Trophoblast cell (in vitro differentiated cells and primary cell): ENCODE results near the gene DIO1.

Source experiments
- DNase-seq, 2 donors: peaks; one replicate each; pipeline ENCODE4 v3.0.0-alpha.2; 2016
- H2AFZ ChIP-seq: 2 replicates; pipeline ENCODE4 v1.6.1; 2013; ENCODE audit warnings: low read length, moderate library complexity, mild to moderate bottlenecking; ENCODE audit not compliant: insufficient read depth, poor library complexity
- H2AK5ac ChIP-seq: 2 replicates; pipeline ENCODE4 v1.6.1; 2013; ENCODE audit warnings: mild to moderate bottlenecking, low read length
- H2BK120ac ChIP-seq: 2 replicates; pipeline ENCODE4 v1.6.1; 2013; ENCODE audit warnings: low read length, mild to moderate bottlenecking, moderate library complexity; ENCODE audit not compliant: insufficient read depth, poor library complexity
- H2BK12ac ChIP-seq: 2 replicates; pipeline ENCODE4 v1.6.1; 2013; ENCODE audit warnings: mild to moderate bottlenecking, low read length, moderate library complexity
- H2BK5ac ChIP-seq: 2 replicates; pipeline ENCODE4 v1.6.1; 2013; ENCODE audit warnings: low read length, low read depth, moderate library complexity, mild to moderate bottlenecking; ENCODE audit not compliant: poor library complexity
- H3K14ac ChIP-seq: 2 replicates; pipeline ENCODE4 v1.6.1; 2013; ENCODE audit warnings: mild to moderate bottlenecking, low read length
- H3K18ac ChIP-seq: 2 replicates; pipeline ENCODE4 v1.6.1; 2013; ENCODE audit warnings: mild to moderate bottlenecking, low read length
- H3K23ac ChIP-seq: 2 replicates; pipeline ENCODE4 v1.6.1; 2013; ENCODE audit warnings: low read length
- H3K27ac ChIP-seq: 2 replicates; pipeline ENCODE4 v1.5.1; 2013; ENCODE audit warnings: low read depth, mild to moderate bottlenecking, inconsistent platforms, low read length, moderate library complexity
- H3K27me3 ChIP-seq: 2 replicates; pipeline ENCODE4 v1.6.1; 2013; ENCODE audit warnings: inconsistent platforms, mild to moderate bottlenecking, low read length, moderate library complexity; ENCODE audit not compliant: insufficient read depth
- H3K36me3 ChIP-seq, 2 experiments: 1 replicate in 1 of 2; 2 replicates in 1 of 2; pipeline ENCODE4 v1.6.1; 2013; ENCODE audit warnings: low read length in 2 of 2, mild to moderate bottlenecking in 2 of 2, moderate library complexity in 1 of 2; ENCODE audit not compliant: insufficient read depth in 2 of 2, control insufficient read depth in 1 of 2
- H3K4ac ChIP-seq: 2 replicates; pipeline ENCODE4 v1.6.1; 2013; ENCODE audit warnings: low read depth, mild to moderate bottlenecking, low read length, moderate library complexity
- H3K4me1 ChIP-seq, 2 experiments: 1 replicate in 1 of 2; 2 replicates in 1 of 2; pipeline ENCODE4 v1.6.1; 2013; ENCODE audit warnings: low read length in 2 of 2, mild to moderate bottlenecking in 2 of 2, moderate library complexity in 1 of 2; ENCODE audit not compliant: insufficient read depth in 2 of 2, control insufficient read depth in 1 of 2
- H3K4me2 ChIP-seq: 2 replicates; pipeline ENCODE4 v1.6.1; 2013; ENCODE audit warnings: inconsistent platforms, mild to moderate bottlenecking, low read length, moderate library complexity
- H3K4me3 ChIP-seq: 2 replicates; pipeline ENCODE4 v1.5.1; 2013; ENCODE audit warnings: mild to moderate bottlenecking, low read depth, low read length, inconsistent platforms
- H3K79me1 ChIP-seq: one replicate; pipeline ENCODE4 v1.6.1; 2013; ENCODE audit warnings: low read length
- H3K79me2 ChIP-seq: 2 replicates; pipeline ENCODE4 v1.6.1; 2013; ENCODE audit warnings: low read length, mild to moderate bottlenecking; ENCODE audit not compliant: control insufficient read depth, insufficient read depth, poor library complexity
- H3K9ac ChIP-seq: 2 replicates; pipeline ENCODE4 v1.6.1; 2013; ENCODE audit warnings: mild to moderate bottlenecking, low read length
- H3K9me3 ChIP-seq: 2 replicates; pipeline ENCODE4 v1.6.1; 2013; ENCODE audit warnings: low read depth, mild to moderate bottlenecking, control low read depth, inconsistent platforms, low read length; ENCODE audit not compliant: insufficient read depth
- H4K12ac ChIP-seq: 2 replicates; pipeline ENCODE4 v1.6.1; 2013; ENCODE audit warnings: low read depth, mild to moderate bottlenecking, low read length, moderate library complexity
- H4K8ac ChIP-seq: 2 replicates; pipeline ENCODE4 v1.6.1; 2013; ENCODE audit warnings: low read depth, mild to moderate bottlenecking, low read length, moderate library complexity
- H4K91ac ChIP-seq: one replicate; pipeline ENCODE4 v1.6.1; 2013; ENCODE audit warnings: low read depth, mild to moderate bottlenecking, low read length, moderate library complexity
- WGBS: extraction: QIAGEN DNeasy Blood & Tissue Kit; methylation state at CpG from one replicate; pipeline ENCODE4 v1.1.7; 2013; ENCODE audit warnings: missing lambda C conversion rate; ENCODE audit not compliant: insufficient read length, insufficient coverage; ENCODE audit errors: extremely low coverage; 5-methylcytosine and 5-hydroxymethylcytosine counted together

The DIO1 gene

GRCh38 chr1:53890522-53890941 is 3.5 kb upstream of the DIO1 start:
- Histone ChIP-seq H4K12ac (no peak overlapping the region), H3K27me3 (no peaks in the 10 kb centered on the region), H2BK12ac (no peak overlapping the region), H4K8ac (no peak overlapping the region), H3K36me3 (peaks cover 4 to 5% of the 10 kb centered on the region in 2 experiments), H3K4me1 (peaks cover 0 to 5% of the 10 kb centered on the region in 2 experiments), H2AK5ac (no peak overlapping the region), H2BK120ac (no peak overlapping the region), H3K14ac (no peak overlapping the region), H3K23ac (no peak overlapping the region), H2AFZ (no peak overlapping the region), H3K4me3 (no peak overlapping the region), H3K4me2 (no peak overlapping the region), H3K27ac (no peak overlapping the region), H3K18ac (no peak overlapping the region), H3K9me3 (no peaks in the 10 kb centered on the region), H3K4ac (no peak overlapping the region), H3K9ac (no peak overlapping the region), H3K79me2 (peaks cover 3% of the 10 kb centered on the region), H4K91ac (no peak overlapping the region), H2BK5ac (no peak overlapping the region), H3K79me1 (peaks cover 3% of the 10 kb centered on the region)
- DNase-seq: peak; percentile 96 to 100
- WGBS: no CpG with 5 or more reads among the region's 7 CpGs

- Histone ChIP-seq H2AK5ac (no peak overlapping the region), H2AFZ (no peak overlapping the region), H3K23ac (no peak overlapping the region), H4K8ac (no peak overlapping the region), H3K4me1 (peaks cover 0 to 8% of the 10 kb centered on the region in 2 experiments), H3K27me3 (no peaks in the 10 kb centered on the region), H3K4me2 (no peak overlapping the region), H3K4me3 (no peak overlapping the region), H3K79me1 (peaks cover 3% of the 10 kb centered on the region), H3K36me3 (peaks cover 4% of the 10 kb centered on the region in 2 experiments), H3K18ac (no peak overlapping the region), H3K14ac (no peak overlapping the region), H3K9ac (no peak overlapping the region), H3K79me2 (peaks cover 3% of the 10 kb centered on the region), H3K27ac (no peak overlapping the region), H3K9me3 (no peaks in the 10 kb centered on the region), H2BK5ac (no peak overlapping the region), H2BK12ac (no peak overlapping the region), H2BK120ac (no peak overlapping the region), H4K12ac (no peak overlapping the region), H3K4ac (no peak overlapping the region), H4K91ac (no peak overlapping the region)
- WGBS: no CpG with 5 or more reads among the region's 2 CpGs
- no peak for DNase-seq
These were observed 3.0 kb upstream of the DIO1 start for GRCh38 chr1:53891018-53891417.

- no peak overlapping the region for H4K91ac ChIP-seq
- peaks cover 3% of the 10 kb centered on the region for H3K79me1 ChIP-seq
- no CpG with 5 or more reads among the region's 2 CpGs for WGBS
- H3K4me3 ChIP-seq: no peak overlapping the region
- DNase-seq: no peak
- H2BK12ac ChIP-seq: no peak overlapping the region
- H3K36me3 ChIP-seq: peaks cover 2 to 3% of the 10 kb centered on the region in 2 experiments
- no peak overlapping the region for H3K14ac ChIP-seq
- H3K79me2 ChIP-seq: peaks cover 3% of the 10 kb centered on the region
- no peaks in the 10 kb centered on the region for H3K27me3 ChIP-seq
- no peak overlapping the region for H2BK120ac ChIP-seq
- H3K9ac ChIP-seq: no peak overlapping the region
- no peak overlapping the region for H2AK5ac ChIP-seq
- no peak overlapping the region for H3K4me2 ChIP-seq
- H3K9me3 ChIP-seq: no peaks in the 10 kb centered on the region
- H2BK5ac ChIP-seq: no peak overlapping the region
- H3K23ac ChIP-seq: no peak overlapping the region
- H4K8ac ChIP-seq: no peak overlapping the region
- H3K27ac ChIP-seq: no peak overlapping the region
- H2AFZ ChIP-seq: no peak overlapping the region
- H3K4me1 ChIP-seq: peaks cover 0 to 8% of the 10 kb centered on the region in 2 experiments
- H4K12ac ChIP-seq: no peak overlapping the region
- H3K4ac ChIP-seq: no peak overlapping the region
- H3K18ac ChIP-seq: no peak overlapping the region
These were observed 2.3 kb upstream of the DIO1 start for GRCh38 chr1:53891678-53892077.

GRCh38 chr1:53892911-53893310 is 1.1 kb upstream of the DIO1 start:
- no peak overlapping the region for H2AFZ ChIP-seq
- no peak overlapping the region for H3K4ac ChIP-seq
- no CpG with 5 or more reads among the region's 5 CpGs for WGBS
- no peak overlapping the region for H2BK120ac ChIP-seq
- no peaks in the 10 kb centered on the region for H3K36me3 ChIP-seq
- H4K8ac ChIP-seq: no peak overlapping the region
- no peaks in the 10 kb centered on the region for H3K27me3 ChIP-seq
- H3K4me3 ChIP-seq: no peak overlapping the region
- H3K18ac ChIP-seq: no peak overlapping the region
- no peaks in the 10 kb centered on the region for H3K9me3 ChIP-seq
- H3K23ac ChIP-seq: no peak overlapping the region
- H2AK5ac ChIP-seq: no peak overlapping the region
- H2BK5ac ChIP-seq: no peak overlapping the region
- no peak overlapping the region for H3K9ac ChIP-seq
- peak in 1 of 2 donors; percentile 18 for DNase-seq
- peaks cover 3% of the 10 kb centered on the region for H3K79me1 ChIP-seq
- no peak overlapping the region for H2BK12ac ChIP-seq
- no peak overlapping the region for H3K4me2 ChIP-seq
- H3K79me2 ChIP-seq: peaks cover 3% of the 10 kb centered on the region
- no peak overlapping the region for H3K14ac ChIP-seq
- H4K91ac ChIP-seq: no peak overlapping the region
- no peak overlapping the region for H3K27ac ChIP-seq
- H4K12ac ChIP-seq: no peak overlapping the region
- peaks cover 0 to 8% of the 10 kb centered on the region in 2 experiments for H3K4me1 ChIP-seq
